Lower lobe of right lung (tissue), 2 donors: ENCODE data around the gene SBF2. TPM values are rescaled to one million over a fixed set of nuclear protein-coding genes. Genes with fewer than 3 reads are reported as not detected.
A peak's percentile ranks its signal among the peaks of the same experiment; 100 is the strongest.

Source experiments
- ATAC-seq, 2 donors: fragments of 200-7000 bp; cut with Tn5 transposase; one replicate each; pipeline ENCODE4 v1.9.1; 2020 to 2022; ENCODE audit warnings: mild to moderate bottlenecking in 2 of 2, moderate library complexity in 2 of 2
- DNase-seq: peaks from one replicate; pipeline ENCODE4 v3.0.0-alpha.2; 2020
- H3K27ac ChIP-seq: fragments of 200-600 bp; one replicate; pipeline ENCODE4 v1.8.0; 2022
- H3K27me3 ChIP-seq: fragments of 200-600 bp; one replicate; pipeline ENCODE4 v1.8.0; 2022; ENCODE audit warnings: low read depth
- H3K36me3 ChIP-seq: fragments of 200-600 bp; one replicate; pipeline ENCODE4 v1.8.0; 2022; ENCODE audit warnings: mild to moderate bottlenecking
- H3K4me1 ChIP-seq: fragments of 200-600 bp; one replicate; pipeline ENCODE4 v1.8.0; 2022
- H3K4me3 ChIP-seq: fragments of 200-600 bp; one replicate; pipeline ENCODE4 v1.8.0; 2022; ENCODE audit warnings: mild to moderate bottlenecking
- H3K9me3 ChIP-seq: fragments of 200-600 bp; one replicate; pipeline ENCODE4 v1.8.0; 2022
- CTCF ChIP-seq: fragments of 200-600 bp; IDR thresholded peaks from one replicate; pipeline ENCODE4 v1.8.0; 2022; ENCODE audit warnings: antibody characterized with exemption, mild to moderate bottlenecking
- intact Hi-C: fragments of 100-400 bp; cut with DNase I; formaldehyde crosslinking; loops from one replicate; pipeline ENCODE4 v1.11.0; 2022
- total RNA-seq: library from RNA; stranded (reverse); fragmentation: NEBNext Ultra II Directional; extraction: Animal tissue kit (Norgen Biotek cat#: 25700); gene quantifications from one replicate; pipeline ENCODE4 v1.2.1, GENCODE V29; 2021
- donor health status: DM: no; HTN: yes; CAD: no; lungs with severe emphysema.

Gene SBF2
- total RNA-seq, 1 donor from 2014 or later: 41.3 TPM

GRCh38 chr11:10314199-10315072 is 20.4 kb upstream of the SBF2 start:
- no peak for DNase-seq

GRCh38 chr11:10311802-10312201 is 17.8 kb upstream of the SBF2 start:
- Histone ChIP-seq H3K27me3 (peaks cover under 1% of the 10 kb centered on the region), H3K36me3 (no peaks in the 10 kb centered on the region), H3K27ac (no peak overlapping the region), H3K9me3 (no peaks in the 10 kb centered on the region), H3K4me3 (no peak overlapping the region), H3K4me1 (peaks cover 35% of the 10 kb centered on the region)
- no peak for DNase-seq
- TF ChIP-seq CTCF: no peak
- intact Hi-C loops: no loop called here
- no peak for ATAC-seq

More at GRCh38 chr11:10314199-10315072, 20.4 kb upstream of the SBF2 start:
- H3K27me3 ChIP-seq: no peaks in the 10 kb centered on the region
- no peak overlapping the region for H3K27ac ChIP-seq
- H3K36me3 ChIP-seq: no peaks in the 10 kb centered on the region
- no peaks in the 10 kb centered on the region for H3K9me3 ChIP-seq
- intact Hi-C loops: no loop called here
- peak; percentile 85 to 89 for ATAC-seq
- TF ChIP-seq CTCF: no peak
- H3K4me3 ChIP-seq: no peak overlapping the region
- peaks cover 12% of the 10 kb centered on the region for H3K4me1 ChIP-seq

- TF ChIP-seq CTCF: no peak
- no peaks in the 10 kb centered on the region for H3K36me3 ChIP-seq
- DNase-seq: no peak
- H3K4me3 ChIP-seq: no peak overlapping the region
- no peak overlapping the region for H3K27ac ChIP-seq
- peaks cover 6% of the 10 kb centered on the region for H3K27me3 ChIP-seq
- no peaks in the 10 kb centered on the region for H3K9me3 ChIP-seq
- H3K4me1 ChIP-seq: peaks cover 49% of the 10 kb centered on the region
- intact Hi-C loops: no loop called here
- ATAC-seq: no peak
Observed at GRCh38 chr11:10310301-10310841, 16.4 kb upstream of the SBF2 start.

- DNase-seq (peak; percentile 82), ATAC-seq (peak; percentile 24 to 49)
- H3K4me3 ChIP-seq: no peak overlapping the region
- H3K36me3 ChIP-seq: no peaks in the 10 kb centered on the region
- no peaks in the 10 kb centered on the region for H3K9me3 ChIP-seq
- TF ChIP-seq CTCF: no peak
- H3K4me1 ChIP-seq: peaks cover 53% of the 10 kb centered on the region
- peak overlapping the region; percentile 48 for H3K27ac ChIP-seq
- H3K27me3 ChIP-seq: peaks cover 8% of the 10 kb centered on the region
- intact Hi-C loops: no loop called here
Observed at GRCh38 chr11:10309163-10310093, 15.4 kb upstream of the SBF2 start.

- ATAC-seq: no peak
- intact Hi-C loops: no loop called here
- DNase-seq: no peak
- H3K27me3 ChIP-seq: peaks cover 11% of the 10 kb centered on the region
- no peaks in the 10 kb centered on the region for H3K9me3 ChIP-seq
- H3K4me1 ChIP-seq: peaks cover 63% of the 10 kb centered on the region
- no peak for TF ChIP-seq CTCF
- H3K36me3 ChIP-seq: no peaks in the 10 kb centered on the region
- H3K4me3 ChIP-seq: peak overlapping the region; percentile 86
- H3K27ac ChIP-seq: peak overlapping the region; percentile 72
Observed at GRCh38 chr11:10308201-10308954, 14.4 kb upstream of the SBF2 start.
